ENCODE measurements around the gene TXNIP.

- TF ChIP-seq CTCF (IDR thresholded peaks at IDR 0.05) (no peak), POLR2A (IDR thresholded peaks at IDR 0.05) (no peak)
Observed at GRCh38 chr1:145995964-145996432, 381 bp downstream of the TXNIP start.
